Muscle layer of duodenum (tissue), 2 donors: ENCODE data around the gene NINJ2.
"Not testable (repeated sequence)": the region's sequence is repeated elsewhere in the genome, so short reads cannot be mapped to it uniquely, and the experiment has no call there.

ENCODE experiments used
- H3K27ac ChIP-seq: one replicate; pipeline ENCODE4 v1.7.0; 2013; ENCODE audit warnings: mild to moderate bottlenecking, low read length
- H3K27me3 ChIP-seq: one replicate; pipeline ENCODE4 v1.7.0; 2013; ENCODE audit warnings: low read depth, mild to moderate bottlenecking, control low read depth, low read length
- H3K36me3 ChIP-seq, 2 donors: one replicate each; pipeline ENCODE4 v1.7.0; 2013; ENCODE audit warnings: low read length in 2 of 2, control low read depth in 1 of 2, mild to moderate bottlenecking in 1 of 2; ENCODE audit not compliant: insufficient read depth in 2 of 2, control insufficient read depth in 1 of 2
- H3K4me1 ChIP-seq, 2 donors: one replicate each; pipeline ENCODE4 v1.7.0; 2013; ENCODE audit warnings: low read length in 2 of 2, mild to moderate bottlenecking in 2 of 2, control low read depth in 1 of 2, moderate library complexity in 1 of 2; ENCODE audit not compliant: insufficient read depth in 2 of 2, control insufficient read depth in 1 of 2
- H3K4me3 ChIP-seq, 2 donors: one replicate each; pipeline ENCODE4 v1.7.0; 2013; ENCODE audit warnings: low read length in 2 of 2, low read depth in 1 of 2, mild to moderate bottlenecking in 1 of 2
- H3K9me3 ChIP-seq, 2 donors: one replicate each; pipeline ENCODE4 v1.7.0; 2013; ENCODE audit warnings: low read length in 2 of 2, control low read depth in 1 of 2, mild to moderate bottlenecking in 1 of 2; ENCODE audit not compliant: control insufficient read depth in 1 of 2
- donor health status: healthy.

NINJ2 gene

DNA sequence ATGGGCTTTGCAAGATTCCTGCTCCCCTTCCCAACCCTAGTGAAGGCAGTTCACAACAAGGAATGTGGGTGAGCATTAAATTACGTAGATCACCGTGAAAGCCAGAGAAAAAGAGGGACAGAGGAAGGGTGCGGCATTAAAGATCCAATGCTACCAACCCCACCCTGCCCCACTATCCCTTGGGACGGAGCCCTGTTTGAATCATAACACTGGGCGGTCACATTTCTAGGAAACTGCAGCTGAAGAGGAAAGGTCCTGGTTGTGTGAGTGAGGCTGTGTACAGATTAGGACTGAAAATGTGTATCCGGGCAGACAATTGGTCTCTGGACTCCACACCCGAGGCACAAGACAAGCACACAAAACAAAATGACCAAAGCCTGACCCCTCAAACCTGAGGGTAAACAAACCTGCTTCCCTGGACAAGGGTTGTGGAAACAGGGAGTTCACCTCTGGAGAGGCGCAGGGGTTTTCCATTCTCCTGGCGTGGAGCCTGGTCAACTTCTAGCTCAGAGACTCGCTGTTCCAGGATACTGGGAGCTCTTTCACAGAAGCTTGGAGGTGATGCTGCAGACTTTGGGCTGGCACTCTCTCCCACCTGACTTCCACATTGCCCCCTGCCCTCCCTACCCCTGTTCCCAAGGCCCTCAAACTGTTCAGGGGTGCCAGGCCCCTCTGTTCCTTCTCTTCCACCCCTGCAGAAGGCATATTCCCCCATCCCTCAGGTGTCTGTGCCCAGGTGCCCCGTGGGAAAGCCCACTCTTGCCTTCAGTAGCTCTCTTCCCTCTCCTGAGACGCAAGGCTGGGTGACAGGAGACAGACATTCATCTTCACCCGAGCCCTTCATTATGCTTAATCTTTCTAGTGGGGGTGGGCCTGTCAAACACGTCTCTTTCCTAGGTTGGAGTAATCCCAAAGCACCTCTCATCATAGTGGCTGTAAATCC lies 16.5 kb downstream of the NINJ2 start:
- Histone ChIP-seq H3K27ac (peak overlapping the region; percentile 65), H3K27me3 (no peaks in the 10 kb centered on the region), H3K36me3 (no peaks in the 10 kb centered on the region), H3K4me3 (peak overlapping the region in 1 of 2 donors; percentile 12), H3K4me1 (peaks cover 3 to 40% of the 10 kb centered on the region in 2 donors), H3K9me3 (no peaks in the 10 kb centered on the region)

DNA sequence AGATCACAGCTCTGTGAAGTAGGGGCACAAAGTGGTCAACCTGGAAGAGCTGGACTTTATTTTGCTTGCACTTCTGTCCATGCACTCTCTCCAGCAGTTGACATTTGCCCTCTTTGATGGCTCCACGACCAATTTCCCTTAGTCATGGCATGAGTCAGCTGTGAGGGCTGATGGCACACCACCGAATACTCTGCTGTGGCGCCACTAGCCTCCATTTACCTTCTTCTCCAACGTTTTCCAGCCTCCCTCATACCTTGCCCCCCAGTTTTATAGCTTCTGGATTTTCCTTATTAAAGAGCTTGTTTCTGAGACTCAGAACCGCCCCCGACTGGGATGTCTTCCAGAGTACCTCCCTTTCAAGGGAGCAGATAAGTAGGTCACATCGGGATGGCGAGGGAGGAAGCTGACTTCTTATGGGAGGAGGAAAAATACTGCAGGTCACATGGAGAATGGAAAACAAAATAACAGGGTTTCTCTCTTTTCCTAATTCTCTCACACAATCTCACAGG lies 17.6 kb downstream of the NINJ2 start:
- Histone ChIP-seq H3K9me3 (no peaks in the 10 kb centered on the region), H3K27me3 (no peaks in the 10 kb centered on the region), H3K36me3 (no peaks in the 10 kb centered on the region), H3K27ac (peak overlapping the region; percentile 65), H3K4me3 (peak overlapping the region in 1 of 2 donors; percentile 12), H3K4me1 (peaks cover 3 to 40% of the 10 kb centered on the region in 2 donors)

DNA sequence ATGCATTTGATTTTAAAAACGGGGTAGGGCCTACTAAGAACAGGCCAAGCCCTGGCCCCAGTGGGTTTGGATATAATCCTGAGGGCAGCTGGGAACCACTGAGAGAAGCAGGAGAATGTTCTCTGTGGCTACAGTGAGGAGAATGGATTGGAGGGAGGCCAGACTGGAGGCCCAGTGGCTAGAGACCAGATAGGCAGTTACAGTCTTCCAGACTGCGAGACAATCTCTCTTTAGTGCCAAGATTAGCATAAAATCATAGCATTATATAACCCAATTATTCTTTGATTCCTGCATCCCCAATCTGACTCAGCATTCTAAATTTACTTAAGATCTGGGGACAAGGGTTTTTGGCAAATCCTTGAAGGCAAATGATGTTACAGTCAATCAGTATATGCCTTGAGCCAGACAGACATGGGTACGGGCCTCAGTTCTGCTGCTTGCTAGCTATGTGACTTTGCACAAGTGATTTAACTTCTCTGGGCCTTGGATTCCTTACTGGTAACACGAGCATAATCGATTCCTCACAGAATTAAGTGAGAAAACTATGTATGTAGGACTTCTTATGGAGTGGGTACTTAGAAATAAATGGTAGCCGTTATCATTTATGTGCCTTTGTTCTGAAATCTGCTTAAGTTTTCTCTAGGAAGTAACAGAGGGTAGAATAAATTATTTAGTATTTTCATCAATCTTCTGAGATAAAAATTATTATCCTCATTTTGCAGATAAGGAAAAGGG lies 18.3 kb downstream of the NINJ2 start:
- no peaks in the 10 kb centered on the region for H3K36me3 ChIP-seq
- peaks cover 3 to 40% of the 10 kb centered on the region in 2 donors for H3K4me1 ChIP-seq
- no peaks in the 10 kb centered on the region for H3K9me3 ChIP-seq
- H3K27me3 ChIP-seq = no peaks in the 10 kb centered on the region
- H3K27ac ChIP-seq = peak overlapping the region; percentile 47
- no peak overlapping the region for H3K4me3 ChIP-seq

DNA sequence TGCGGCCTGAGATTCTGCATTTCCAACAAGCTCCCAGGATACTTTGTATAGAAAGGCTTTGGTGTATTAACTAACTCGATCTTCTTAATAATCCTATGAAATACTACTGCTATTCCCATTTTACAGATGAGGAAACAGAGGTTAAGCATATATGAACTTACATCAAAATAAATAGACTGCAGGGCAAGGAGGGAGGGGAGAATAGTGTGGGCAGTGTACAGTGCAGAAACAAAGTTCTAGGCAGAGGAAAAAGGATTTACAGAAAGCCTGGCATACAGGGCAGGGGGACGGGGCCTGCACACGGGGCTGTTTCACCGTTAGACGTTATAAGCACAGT lies 19.0 kb downstream of the NINJ2 start:
- Histone ChIP-seq H3K27ac (no peak overlapping the region), H3K4me1 (peaks cover 3 to 40% of the 10 kb centered on the region in 2 donors), H3K36me3 (no peaks in the 10 kb centered on the region), H3K27me3 (no peaks in the 10 kb centered on the region), H3K4me3 (peak overlapping the region in 1 of 2 donors; percentile 74), H3K9me3 (no peaks in the 10 kb centered on the region)

DNA sequence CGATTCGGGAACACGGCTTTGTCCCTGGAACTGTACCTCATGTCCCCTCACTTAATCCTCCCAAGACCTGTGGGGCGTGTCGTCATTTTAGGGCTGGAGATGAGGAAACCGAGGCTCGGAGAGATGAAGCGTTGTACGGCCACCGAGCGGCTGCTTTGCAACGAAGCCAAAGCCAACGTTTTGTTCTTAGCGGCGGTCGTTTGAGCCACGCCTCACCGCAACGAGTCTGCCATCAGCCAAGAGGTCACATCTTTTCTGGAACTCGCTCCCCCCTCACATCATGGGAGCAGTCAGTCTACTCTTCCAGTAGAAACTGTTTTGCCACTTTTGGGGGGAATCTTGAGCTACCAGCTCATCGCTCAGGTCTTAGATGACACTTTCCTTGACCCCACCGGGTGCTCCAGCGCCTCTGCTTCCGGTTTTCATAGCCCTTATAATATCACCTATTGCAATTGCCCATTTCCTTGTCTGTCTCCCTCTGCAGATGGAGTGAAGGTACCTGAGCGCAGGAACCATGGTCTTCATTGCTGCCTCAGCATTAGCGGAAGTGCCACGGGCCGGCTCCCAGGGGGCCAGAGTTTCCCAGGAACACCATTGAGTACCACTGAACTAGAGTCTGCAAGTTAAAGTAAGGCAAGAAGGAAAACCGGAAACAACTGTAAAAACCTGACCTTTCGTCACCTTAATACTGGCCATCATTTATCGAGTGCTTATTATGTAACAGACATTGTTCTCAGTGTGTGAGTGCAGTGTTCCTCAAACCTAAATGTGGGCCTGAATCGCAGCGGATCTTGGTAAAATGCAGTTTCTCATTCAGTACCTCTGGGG lies 19.6 kb downstream of the NINJ2 start:
- Histone ChIP-seq H3K36me3 (no peaks in the 10 kb centered on the region), H3K27me3 (no peaks in the 10 kb centered on the region), H3K9me3 (no peaks in the 10 kb centered on the region), H3K4me1 (peaks cover 3 to 40% of the 10 kb centered on the region in 2 donors), H3K4me3 (peak overlapping the region; percentile 71 to 74), H3K27ac (peak overlapping the region; percentile 74)

DNA sequence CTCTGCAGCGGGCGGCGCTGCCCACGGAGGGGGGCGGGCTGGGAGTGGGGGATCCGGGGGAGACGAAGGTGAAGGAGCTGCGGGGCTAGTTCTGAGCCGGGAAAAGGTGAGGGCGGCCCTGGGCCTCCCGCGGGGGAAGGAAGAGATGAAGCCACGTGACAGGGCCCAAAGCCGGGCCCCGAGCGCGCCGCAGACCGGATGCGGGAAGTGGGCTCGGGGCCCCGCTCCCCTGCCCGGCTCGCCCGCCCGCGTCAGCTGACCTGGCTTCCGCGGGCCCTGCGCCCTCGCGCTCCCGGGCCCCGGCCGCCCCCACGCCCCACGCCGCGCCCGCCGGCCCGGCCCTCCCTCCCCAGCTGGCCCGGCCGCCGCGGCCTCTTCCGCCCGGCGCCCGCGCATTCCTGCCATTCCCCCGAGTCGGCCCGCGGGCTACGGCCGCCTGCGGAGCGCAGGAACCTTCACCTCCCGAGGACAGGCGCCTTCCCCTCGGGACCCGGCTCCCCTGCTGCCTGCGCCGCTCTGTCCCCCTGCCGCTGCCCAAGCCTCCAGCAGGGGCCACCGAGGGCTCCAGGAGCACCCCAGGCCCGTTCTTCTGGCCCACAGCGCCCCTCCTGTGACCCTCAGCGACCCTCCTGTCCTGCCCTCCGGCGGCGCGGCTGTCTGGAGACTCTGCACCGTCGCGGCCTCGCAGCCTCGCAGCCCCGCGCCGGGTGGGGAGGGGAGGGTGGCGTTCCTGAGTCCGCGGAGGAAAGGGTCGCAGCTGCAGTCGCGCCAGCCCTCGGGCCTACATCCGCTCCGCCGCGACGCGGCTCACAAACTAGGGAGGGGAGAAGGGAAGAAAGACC lies 20.4 kb downstream of the NINJ2 start:
- Histone ChIP-seq H3K27ac (peak overlapping the region; percentile 74), H3K4me3 (peak overlapping the region; percentile 71 to 74), H3K36me3 (no peaks in the 10 kb centered on the region), H3K9me3 (no peaks in the 10 kb centered on the region), H3K4me1 (peaks cover 3 to 39% of the 10 kb centered on the region in 2 donors), H3K27me3 (no peaks in the 10 kb centered on the region)

DNA sequence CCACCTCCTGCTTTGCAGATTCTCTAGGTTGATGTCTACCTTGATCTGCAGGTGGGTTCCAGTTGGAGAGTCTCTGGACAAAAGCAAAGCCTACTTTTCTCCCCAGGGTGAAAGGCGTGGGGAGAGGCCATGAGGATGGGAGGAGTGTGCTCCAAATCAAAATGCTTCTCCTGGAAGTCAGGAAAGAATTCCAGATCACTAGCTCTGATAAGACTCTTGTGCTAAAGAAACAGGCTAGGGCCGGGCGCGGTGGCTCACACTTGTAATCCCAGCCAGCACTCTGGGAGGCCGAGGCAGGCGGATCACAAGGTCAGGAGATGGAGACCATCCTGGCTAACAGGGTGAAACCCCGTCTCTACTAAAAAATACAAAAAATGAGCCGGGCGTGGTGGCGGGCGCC lies 21.9 kb downstream of the NINJ2 start:
- H3K9me3 ChIP-seq, H3K27me3 ChIP-seq, H3K4me3 ChIP-seq, H3K27ac ChIP-seq, H3K36me3 ChIP-seq: not testable (repeated sequence)
- peaks cover 3 to 27% of the 10 kb centered on the region in 2 donors for H3K4me1 ChIP-seq

DNA sequence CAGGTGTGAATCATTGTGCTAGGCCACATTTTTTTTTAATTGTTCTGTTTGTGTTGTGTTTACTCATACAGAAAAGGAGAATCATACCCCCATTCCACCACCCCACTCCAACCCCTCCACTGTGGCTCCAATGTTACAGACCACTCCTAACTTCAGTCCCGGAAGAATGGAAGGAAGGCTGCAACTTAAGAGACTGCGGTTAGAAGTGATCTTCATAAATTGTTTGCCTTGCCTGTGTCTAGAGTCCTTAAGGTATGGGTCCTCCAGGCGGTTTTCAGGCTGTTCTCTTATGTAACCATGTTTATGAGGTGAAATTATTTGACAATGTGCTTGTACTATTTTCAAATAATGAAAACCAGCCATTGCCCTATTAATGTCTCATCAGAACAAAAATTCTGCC lies 22.5 kb downstream of the NINJ2 start:
- H3K27ac ChIP-seq = no peak overlapping the region
- H3K9me3 ChIP-seq = no peaks in the 10 kb centered on the region
- no peaks in the 10 kb centered on the region for H3K27me3 ChIP-seq
- peaks cover 3 to 21% of the 10 kb centered on the region in 2 donors for H3K4me1 ChIP-seq
- H3K36me3 ChIP-seq = no peaks in the 10 kb centered on the region
- no peak overlapping the region for H3K4me3 ChIP-seq

DNA sequence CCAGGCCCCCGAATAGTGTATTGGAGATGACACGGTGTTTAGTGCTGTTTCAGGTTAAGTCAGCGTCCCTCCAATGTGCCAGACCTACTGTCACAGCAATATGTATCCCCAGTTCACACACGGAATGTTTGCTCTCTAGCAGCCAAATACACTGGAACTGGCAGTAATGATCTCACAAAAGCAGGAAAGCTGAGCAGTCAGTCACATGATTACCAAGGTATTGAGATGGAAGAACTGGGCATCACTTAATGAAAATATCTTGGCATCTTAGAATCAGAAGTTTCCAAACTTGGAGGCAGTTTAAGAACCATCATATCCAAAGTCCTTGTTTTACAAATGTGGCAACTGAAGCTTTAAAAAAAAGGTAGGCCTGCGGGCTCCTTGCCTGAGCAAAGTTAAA lies 23.3 kb downstream of the NINJ2 start:
- H3K4me3 ChIP-seq = no peak overlapping the region
- no peaks in the 10 kb centered on the region for H3K27me3 ChIP-seq
- H3K36me3 ChIP-seq = no peaks in the 10 kb centered on the region
- H3K27ac ChIP-seq = no peak overlapping the region
- H3K9me3 ChIP-seq = no peaks in the 10 kb centered on the region
- peaks cover 2 to 14% of the 10 kb centered on the region in 2 donors for H3K4me1 ChIP-seq

DNA sequence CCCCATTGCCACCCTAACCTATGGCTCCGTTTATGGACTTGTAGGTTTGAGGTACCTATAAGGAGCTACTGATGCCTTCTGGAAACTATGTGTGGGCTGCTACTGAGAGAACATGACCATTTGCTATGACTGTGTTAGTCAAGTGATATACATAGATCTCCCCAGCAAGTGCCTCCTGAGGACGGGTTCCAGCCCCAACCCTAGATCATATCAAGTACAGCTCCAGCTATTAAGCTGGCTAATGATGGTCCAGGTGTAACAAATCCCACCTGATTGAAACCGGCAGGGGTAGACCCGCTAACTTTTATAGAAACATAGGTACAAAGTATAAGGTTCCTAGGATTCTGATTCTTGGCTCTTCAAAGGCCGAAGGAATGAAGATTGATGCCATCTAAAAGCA lies 23.7 kb downstream of the NINJ2 start:
- Histone ChIP-seq H3K27me3 (no peaks in the 10 kb centered on the region), H3K4me3 (no peak overlapping the region), H3K4me1 (peaks cover 0 to 9% of the 10 kb centered on the region in 2 donors), H3K27ac (no peak overlapping the region), H3K9me3 (no peaks in the 10 kb centered on the region), H3K36me3 (no peaks in the 10 kb centered on the region)
